Liver (tissue), 9 donors: ENCODE data around the gene DUOXA2. TPM values are rescaled to one million over a fixed set of nuclear protein-coding genes. Genes with fewer than 3 reads are reported as not detected.
A peak's percentile ranks its signal among the peaks of the same experiment; 100 is the strongest.

Source experiments
- DNase-seq: peaks from one replicate; pipeline ENCODE4 v3.0.0-alpha.2; 2017; ENCODE audit warnings: low spot score
- H3K27ac ChIP-seq, 2 donors: one replicate each; pipeline ENCODE4 v1.7.0; 2013; ENCODE audit warnings: inconsistent platforms in 2 of 2, low read length in 2 of 2, control low read depth in 1 of 2, low read depth in 1 of 2, mild to moderate bottlenecking in 1 of 2
- H3K27me3 ChIP-seq, 4 donors: one replicate each; pipeline versions ENCODE4 v1.6.1 to v1.7.0; 2013; ENCODE audit warnings: low read length in 3 of 4, inconsistent platforms in 1 of 4, mild to moderate bottlenecking in 1 of 4, moderate library complexity in 1 of 4; ENCODE audit not compliant: control insufficient read depth in 4 of 4, insufficient read depth in 4 of 4
- H3K36me3 ChIP-seq, 4 donors: one replicate each; pipeline versions ENCODE4 v1.6.1 to v1.7.0; 2013; ENCODE audit warnings: low read length in 3 of 4, mild to moderate bottlenecking in 3 of 4, low read depth in 1 of 4, moderate library complexity in 1 of 4; ENCODE audit not compliant: control insufficient read depth in 4 of 4, insufficient read depth in 3 of 4
- H3K4me1 ChIP-seq, 4 donors: one replicate each; pipeline versions ENCODE4 v1.6.1 to v1.7.0; 2013; ENCODE audit warnings: low read length in 3 of 4, mild to moderate bottlenecking in 3 of 4, moderate library complexity in 1 of 4; ENCODE audit not compliant: control insufficient read depth in 4 of 4, insufficient read depth in 4 of 4
- H3K4me3 ChIP-seq, 3 donors: one replicate each; pipeline versions ENCODE4 v1.6.1 to v1.7.0; 2013; ENCODE audit warnings: low read length in 3 of 3, control low read depth in 1 of 3, low read depth in 1 of 3, mild to moderate bottlenecking in 1 of 3
- H3K9ac ChIP-seq, 2 donors: one replicate each; pipeline ENCODE4 v1.7.0; 2013; ENCODE audit warnings: low read length in 2 of 2, mild to moderate bottlenecking in 2 of 2, moderate library complexity in 2 of 2, control low read depth in 1 of 2, low read depth in 1 of 2
- H3K9me3 ChIP-seq, 4 donors: one replicate each; pipeline versions ENCODE4 v1.6.1 to v1.7.0; 2013; ENCODE audit warnings: low read length in 3 of 4; ENCODE audit not compliant: control insufficient read depth in 4 of 4
- EGR1 ChIP-seq, 2 donors: IDR thresholded peaks; 2 replicates each; pipeline ENCODE4 v1.6.1; 2016 to 2018; ENCODE audit warnings: antibody characterized with exemption in 2 of 2, low read depth in 2 of 2
- FOXA1 ChIP-seq: IDR thresholded peaks from 2 replicates; pipeline ENCODE4 v1.6.1; 2016; ENCODE audit warnings: antibody characterized with exemption
- FOXA2 ChIP-seq: IDR thresholded peaks from 2 replicates; pipeline ENCODE4 v1.6.1; 2016; ENCODE audit warnings: antibody characterized with exemption
- GABPA ChIP-seq, 2 donors: IDR thresholded peaks in 1 of 2; conservative IDR thresholded peaks in 1 of 2; 2 replicates each; pipeline ENCODE4 v1.6.1; 2016; ENCODE audit warnings: antibody characterized with exemption in 2 of 2, mild to moderate bottlenecking in 1 of 2, moderate library complexity in 1 of 2
- JUND ChIP-seq, 2 donors: IDR thresholded peaks; 2 replicates each; pipeline ENCODE4 v1.6.1; 2016; ENCODE audit warnings: antibody characterized with exemption in 2 of 2
- NR2F2 ChIP-seq: IDR thresholded peaks from 2 replicates; pipeline ENCODE4 v1.6.1; 2016; ENCODE audit warnings: antibody characterized with exemption
- RAD21 ChIP-seq, 2 donors: IDR thresholded peaks; 2 replicates each; pipeline ENCODE4 v1.6.1; 2016; ENCODE audit warnings: antibody characterized with exemption in 2 of 2, mild to moderate bottlenecking in 2 of 2
- RXRA ChIP-seq, 2 donors: IDR thresholded peaks; 2 replicates each; pipeline ENCODE4 v1.6.1; 2017 to 2018; ENCODE audit warnings: antibody characterized with exemption in 2 of 2, mild to moderate bottlenecking in 1 of 2
- SP1 ChIP-seq: IDR thresholded peaks from 2 replicates; pipeline ENCODE4 v1.6.1; 2018; ENCODE audit warnings: antibody characterized with exemption, mild to moderate bottlenecking
- WGBS: extraction: QIAGEN DNeasy Blood & Tissue Kit; methylation state at CpG from one replicate; pipeline ENCODE4 v1.1.7; 2013; 5-methylcytosine and 5-hydroxymethylcytosine counted together
- polyA plus RNA-seq, 2 donors: library from polyadenylated mRNA; stranded (reverse) in 1 of 2; unstranded in 1 of 2; fragments of 200-250 nt in 1 of 2; fragments of >200 nt in 1 of 2; fragmentation: Nextera tagmentation in 1 of 2; extraction: Ambion mirVana in 1 of 2; gene quantifications; one replicate each; pipeline versions ENCODE4 v1.2.1 to v1.2.3, GENCODE V29; 2013 to 2015
- total RNA-seq, 2 donors: library from RNA; depleted of rRNA; stranded (reverse); fragments of >200 nt; gene quantifications; one replicate each; pipeline ENCODE4 v1.2.3, GENCODE V29; 2014
- TF ChIP-seq, protein P1 (sequence below): IDR thresholded peaks from 2 replicates; pipeline ENCODE4 v1.6.1; 2016; ENCODE audit warnings: antibody characterized with exemption
- TF ChIP-seq, protein P2 (sequence below): IDR thresholded peaks from 2 replicates; pipeline ENCODE4 v1.6.1; 2016; ENCODE audit warnings: antibody characterized with exemption
- TF ChIP-seq, protein P3 (sequence below): IDR thresholded peaks from 2 replicates; pipeline ENCODE4 v1.6.1; 2016; ENCODE audit warnings: antibody characterized with exemption
- TF ChIP-seq, protein P4 (sequence below): IDR thresholded peaks from 2 replicates; pipeline ENCODE4 v1.6.1; 2016; ENCODE audit warnings: antibody characterized with exemption, mild to moderate bottlenecking
- TF ChIP-seq, protein P5 (sequence below): fragments of 150-350 bp; IDR thresholded peaks from 2 replicates; pipeline ENCODE4 v1.5.1; 2017; ENCODE audit warnings: improper control_type of control experiment, low read depth, low read length; ENCODE audit not compliant: missing input control
- donor health status: healthy.
- donor health status: healthy.
- donor health status: healthy.
- donor health status: healthy.
- donor health status: healthy.

DUOXA2 gene
- total and polyA plus RNA-seq, 4 donors = 0.07 TPM; not detected in 3

DNA sequence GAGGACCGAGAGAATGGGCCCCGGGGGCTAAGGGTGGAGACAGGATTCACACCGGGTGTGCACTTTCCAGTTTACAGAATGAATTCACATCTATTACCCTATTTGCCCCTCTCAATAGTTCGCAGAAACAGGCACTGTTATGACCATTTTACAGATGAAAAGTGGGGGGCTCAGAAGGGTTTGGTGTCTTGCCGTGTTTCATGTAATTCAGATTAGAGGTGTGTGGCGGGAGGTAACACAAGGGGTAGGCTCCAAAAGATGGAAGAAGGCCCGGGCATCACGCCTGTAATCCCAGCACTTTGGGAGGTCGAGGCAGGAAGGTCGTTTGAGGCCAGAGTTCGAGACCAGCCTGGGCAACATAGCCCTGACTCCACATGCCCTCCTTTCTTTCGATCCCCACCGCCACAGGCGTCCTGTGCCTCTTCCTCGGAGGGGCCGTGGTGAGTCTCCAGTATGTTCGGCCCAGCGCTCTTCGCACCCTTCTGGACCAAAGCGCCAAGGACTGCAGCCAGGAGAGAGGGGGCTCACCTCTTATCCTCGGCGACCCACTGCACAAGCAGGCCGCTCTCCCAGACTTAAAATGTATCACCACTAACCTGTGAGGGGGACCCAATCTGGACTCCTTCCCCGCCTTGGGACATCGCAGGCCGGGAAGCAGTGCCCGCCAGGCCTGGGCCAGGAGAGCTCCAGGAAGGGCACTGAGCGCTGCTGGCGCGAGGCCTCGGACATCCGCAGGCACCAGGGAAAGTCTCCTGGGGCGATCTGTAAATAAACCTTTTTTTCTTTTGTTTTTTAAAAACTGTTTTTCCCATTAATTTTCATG is 3.4 kb downstream of the DUOXA2 start:
- Histone ChIP-seq H3K27me3 (peaks cover 4 to 12% (median 4%) of the 10 kb centered on the region in 4 donors), H3K4me1 (peaks cover 12 to 38% (median 24%) of the 10 kb centered on the region in 4 donors), H3K36me3 (no peaks in the 10 kb centered on the region), H3K27ac (no peak overlapping the region), H3K9ac (no peak overlapping the region), H3K9me3 (no peaks in the 10 kb centered on the region), H3K4me3 (no peak overlapping the region)
- 39% methylated on average over 33 of the region's 33 CpGs for WGBS
- no peak for DNase-seq
- TF ChIP-seq, protein P1, sequence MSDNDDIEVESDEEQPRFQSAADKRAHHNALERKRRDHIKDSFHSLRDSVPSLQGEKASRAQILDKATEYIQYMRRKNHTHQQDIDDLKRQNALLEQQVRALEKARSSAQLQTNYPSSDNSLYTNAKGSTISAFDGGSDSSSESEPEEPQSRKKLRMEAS = no peak
- TF ChIP-seq GABPA (IDR thresholded peaks at IDR 0.05 in 1 of 2, conservative IDR thresholded peaks at IDR 0.05 in 1 of 2) = no peak
- TF ChIP-seq, protein P2, sequence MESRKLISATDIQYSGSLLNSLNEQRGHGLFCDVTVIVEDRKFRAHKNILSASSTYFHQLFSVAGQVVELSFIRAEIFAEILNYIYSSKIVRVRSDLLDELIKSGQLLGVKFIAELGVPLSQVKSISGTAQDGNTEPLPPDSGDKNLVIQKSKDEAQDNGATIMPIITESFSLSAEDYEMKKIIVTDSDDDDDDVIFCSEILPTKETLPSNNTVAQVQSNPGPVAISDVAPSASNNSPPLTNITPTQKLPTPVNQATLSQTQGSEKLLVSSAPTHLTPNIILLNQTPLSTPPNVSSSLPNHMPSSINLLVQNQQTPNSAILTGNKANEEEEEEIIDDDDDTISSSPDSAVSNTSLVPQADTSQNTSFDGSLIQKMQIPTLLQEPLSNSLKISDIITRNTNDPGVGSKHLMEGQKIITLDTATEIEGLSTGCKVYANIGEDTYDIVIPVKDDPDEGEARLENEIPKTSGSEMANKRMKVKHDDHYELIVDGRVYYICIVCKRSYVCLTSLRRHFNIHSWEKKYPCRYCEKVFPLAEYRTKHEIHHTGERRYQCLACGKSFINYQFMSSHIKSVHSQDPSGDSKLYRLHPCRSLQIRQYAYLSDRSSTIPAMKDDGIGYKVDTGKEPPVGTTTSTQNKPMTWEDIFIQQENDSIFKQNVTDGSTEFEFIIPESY = no peak

DNA sequence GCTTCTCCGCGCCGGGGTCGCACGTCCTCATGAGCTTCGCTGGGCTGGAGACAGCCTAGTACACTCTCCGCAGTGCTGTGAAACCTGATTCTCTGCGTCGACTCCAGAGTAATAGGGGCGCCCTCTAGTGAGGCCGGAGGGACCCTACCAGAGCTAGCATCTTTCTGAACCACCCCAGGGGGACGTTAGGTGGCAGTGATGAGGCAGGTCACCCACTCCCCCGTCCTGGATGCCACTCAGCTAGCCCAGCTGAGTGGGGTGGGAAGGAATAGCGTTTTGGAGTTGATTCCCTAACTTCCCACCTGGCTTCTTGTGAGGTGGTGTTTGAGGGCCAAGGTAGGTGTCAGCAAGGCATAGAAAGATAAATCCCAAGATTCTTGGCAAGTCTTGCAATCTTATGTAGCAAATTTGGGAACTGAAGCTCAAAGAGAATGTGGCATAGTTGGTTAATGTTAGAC is 4.0 kb downstream of the DUOXA2 start:
- H3K4me1 ChIP-seq = peaks cover 7 to 31% (median 19%) of the 10 kb centered on the region in 4 donors
- TF ChIP-seq, protein P3, sequence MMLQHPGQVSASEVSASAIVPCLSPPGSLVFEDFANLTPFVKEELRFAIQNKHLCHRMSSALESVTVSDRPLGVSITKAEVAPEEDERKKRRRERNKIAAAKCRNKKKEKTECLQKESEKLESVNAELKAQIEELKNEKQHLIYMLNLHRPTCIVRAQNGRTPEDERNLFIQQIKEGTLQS = no peak
- TF ChIP-seq RAD21 (IDR thresholded peaks at IDR 0.05) = peak; percentile 95 to 97
- TF ChIP-seq NR2F2 = peak; percentile 41
- no peak for TF ChIP-seq JUND (IDR thresholded peaks at IDR 0.05)
- no peak for TF ChIP-seq FOXA2
- peak in 1 of 2 donors; percentile 50 for TF ChIP-seq RXRA (IDR thresholded peaks at IDR 0.05)
- TF ChIP-seq SP1 = no peak
- TF ChIP-seq, protein P4, sequence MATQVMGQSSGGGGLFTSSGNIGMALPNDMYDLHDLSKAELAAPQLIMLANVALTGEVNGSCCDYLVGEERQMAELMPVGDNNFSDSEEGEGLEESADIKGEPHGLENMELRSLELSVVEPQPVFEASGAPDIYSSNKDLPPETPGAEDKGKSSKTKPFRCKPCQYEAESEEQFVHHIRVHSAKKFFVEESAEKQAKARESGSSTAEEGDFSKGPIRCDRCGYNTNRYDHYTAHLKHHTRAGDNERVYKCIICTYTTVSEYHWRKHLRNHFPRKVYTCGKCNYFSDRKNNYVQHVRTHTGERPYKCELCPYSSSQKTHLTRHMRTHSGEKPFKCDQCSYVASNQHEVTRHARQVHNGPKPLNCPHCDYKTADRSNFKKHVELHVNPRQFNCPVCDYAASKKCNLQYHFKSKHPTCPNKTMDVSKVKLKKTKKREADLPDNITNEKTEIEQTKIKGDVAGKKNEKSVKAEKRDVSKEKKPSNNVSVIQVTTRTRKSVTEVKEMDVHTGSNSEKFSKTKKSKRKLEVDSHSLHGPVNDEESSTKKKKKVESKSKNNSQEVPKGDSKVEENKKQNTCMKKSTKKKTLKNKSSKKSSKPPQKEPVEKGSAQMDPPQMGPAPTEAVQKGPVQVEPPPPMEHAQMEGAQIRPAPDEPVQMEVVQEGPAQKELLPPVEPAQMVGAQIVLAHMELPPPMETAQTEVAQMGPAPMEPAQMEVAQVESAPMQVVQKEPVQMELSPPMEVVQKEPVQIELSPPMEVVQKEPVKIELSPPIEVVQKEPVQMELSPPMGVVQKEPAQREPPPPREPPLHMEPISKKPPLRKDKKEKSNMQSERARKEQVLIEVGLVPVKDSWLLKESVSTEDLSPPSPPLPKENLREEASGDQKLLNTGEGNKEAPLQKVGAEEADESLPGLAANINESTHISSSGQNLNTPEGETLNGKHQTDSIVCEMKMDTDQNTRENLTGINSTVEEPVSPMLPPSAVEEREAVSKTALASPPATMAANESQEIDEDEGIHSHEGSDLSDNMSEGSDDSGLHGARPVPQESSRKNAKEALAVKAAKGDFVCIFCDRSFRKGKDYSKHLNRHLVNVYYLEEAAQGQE = no peak
- TF ChIP-seq, protein P1 = no peak
- TF ChIP-seq GABPA (IDR thresholded peaks at IDR 0.05 in 1 of 2, conservative IDR thresholded peaks at IDR 0.05 in 1 of 2) = no peak
- TF ChIP-seq EGR1 (IDR thresholded peaks at IDR 0.05; ENCODE audit: low read depth in 2 of 2) = no peak
- TF ChIP-seq, protein P5, sequence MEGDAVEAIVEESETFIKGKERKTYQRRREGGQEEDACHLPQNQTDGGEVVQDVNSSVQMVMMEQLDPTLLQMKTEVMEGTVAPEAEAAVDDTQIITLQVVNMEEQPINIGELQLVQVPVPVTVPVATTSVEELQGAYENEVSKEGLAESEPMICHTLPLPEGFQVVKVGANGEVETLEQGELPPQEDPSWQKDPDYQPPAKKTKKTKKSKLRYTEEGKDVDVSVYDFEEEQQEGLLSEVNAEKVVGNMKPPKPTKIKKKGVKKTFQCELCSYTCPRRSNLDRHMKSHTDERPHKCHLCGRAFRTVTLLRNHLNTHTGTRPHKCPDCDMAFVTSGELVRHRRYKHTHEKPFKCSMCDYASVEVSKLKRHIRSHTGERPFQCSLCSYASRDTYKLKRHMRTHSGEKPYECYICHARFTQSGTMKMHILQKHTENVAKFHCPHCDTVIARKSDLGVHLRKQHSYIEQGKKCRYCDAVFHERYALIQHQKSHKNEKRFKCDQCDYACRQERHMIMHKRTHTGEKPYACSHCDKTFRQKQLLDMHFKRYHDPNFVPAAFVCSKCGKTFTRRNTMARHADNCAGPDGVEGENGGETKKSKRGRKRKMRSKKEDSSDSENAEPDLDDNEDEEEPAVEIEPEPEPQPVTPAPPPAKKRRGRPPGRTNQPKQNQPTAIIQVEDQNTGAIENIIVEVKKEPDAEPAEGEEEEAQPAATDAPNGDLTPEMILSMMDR = peak; percentile 100
- TF ChIP-seq, protein P2 = no peak
- TF ChIP-seq FOXA1 = no peak
- H3K36me3 ChIP-seq = no peaks in the 10 kb centered on the region
- no peak overlapping the region for H3K4me3 ChIP-seq
- under 1% methylated on average over 14 of the region's 14 CpGs for WGBS
- H3K27ac ChIP-seq = no peak overlapping the region
- H3K27me3 ChIP-seq = peaks cover 0 to 8% (median 4%) of the 10 kb centered on the region in 4 donors
- H3K9ac ChIP-seq = no peak overlapping the region
- peak; percentile 82 for DNase-seq
- no peaks in the 10 kb centered on the region for H3K9me3 ChIP-seq
